GM19452 (cell line): ENCODE data around the gene CADM2.

Experiments used
- ATAC-seq: cut with Tn5 transposase; IDR thresholded peaks from one replicate; pipeline ENCODE4 v1.9.1; 2021; ENCODE audit not compliant: unreplicated experiment

Gene CADM2

GRCh38 chr3:85304360-85304964, 345.7 kb downstream of the CADM2 start:
- no peak for ATAC-seq

- ATAC-seq, result no peak
Observed at GRCh38 chr3:85312331-85312730, 353.5 kb downstream of the CADM2 start.

GRCh38 chr3:85313380-85313779, 354.6 kb downstream of the CADM2 start:
- ATAC-seq, result no peak

- ATAC-seq, result no peak
Observed at GRCh38 chr3:85316252-85316651, 357.5 kb downstream of the CADM2 start.

- no peak for ATAC-seq
Observed at GRCh38 chr3:85321892-85322291, 363.1 kb downstream of the CADM2 start.

DNA sequence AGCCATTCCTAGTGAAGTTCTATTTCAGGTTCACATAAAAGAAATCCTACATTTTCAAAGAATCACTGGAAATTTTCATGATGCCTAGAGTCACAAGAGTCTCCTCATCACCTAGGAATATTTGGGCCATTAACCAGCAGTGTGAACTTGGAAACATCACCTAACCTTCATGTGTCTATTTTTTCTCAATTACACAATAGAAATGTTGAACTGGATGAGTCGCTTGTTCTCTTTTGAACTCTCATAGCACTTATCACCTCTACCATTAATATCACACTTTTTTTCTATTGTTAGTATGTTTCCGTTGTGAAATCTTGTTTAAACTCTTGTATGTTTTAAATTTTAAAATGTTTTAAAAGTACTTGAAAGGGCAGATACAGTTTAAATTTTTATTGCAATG, 371.3 kb downstream of the CADM2 start:
- ATAC-seq, result no peak

- ATAC-seq, result no peak
Observed at GRCh38 chr3:85337895-85338294, 379.1 kb downstream of the CADM2 start.

GRCh38 chr3:85342915-85343314, 384.1 kb downstream of the CADM2 start:
- ATAC-seq, result no peak

DNA sequence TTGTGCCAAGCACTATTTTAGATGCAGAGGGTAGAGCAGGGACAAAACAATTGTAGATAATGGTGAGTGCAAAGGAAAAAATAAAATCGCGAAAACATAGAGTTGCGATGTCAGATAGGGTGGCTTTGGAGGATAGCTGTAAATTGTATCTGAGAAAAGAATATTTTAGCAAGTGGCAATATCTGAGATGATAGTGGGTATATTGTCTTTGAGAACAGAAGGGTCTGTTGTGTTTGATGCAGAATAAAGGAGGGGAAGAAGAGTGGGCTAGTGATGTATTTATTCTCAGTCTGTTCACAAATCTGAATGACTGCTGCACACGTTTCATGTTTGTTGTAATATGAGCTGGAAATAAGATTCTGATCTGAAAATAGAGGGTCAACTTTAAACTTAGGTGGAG, 396.8 kb downstream of the CADM2 start:
- ATAC-seq, result no peak

DNA sequence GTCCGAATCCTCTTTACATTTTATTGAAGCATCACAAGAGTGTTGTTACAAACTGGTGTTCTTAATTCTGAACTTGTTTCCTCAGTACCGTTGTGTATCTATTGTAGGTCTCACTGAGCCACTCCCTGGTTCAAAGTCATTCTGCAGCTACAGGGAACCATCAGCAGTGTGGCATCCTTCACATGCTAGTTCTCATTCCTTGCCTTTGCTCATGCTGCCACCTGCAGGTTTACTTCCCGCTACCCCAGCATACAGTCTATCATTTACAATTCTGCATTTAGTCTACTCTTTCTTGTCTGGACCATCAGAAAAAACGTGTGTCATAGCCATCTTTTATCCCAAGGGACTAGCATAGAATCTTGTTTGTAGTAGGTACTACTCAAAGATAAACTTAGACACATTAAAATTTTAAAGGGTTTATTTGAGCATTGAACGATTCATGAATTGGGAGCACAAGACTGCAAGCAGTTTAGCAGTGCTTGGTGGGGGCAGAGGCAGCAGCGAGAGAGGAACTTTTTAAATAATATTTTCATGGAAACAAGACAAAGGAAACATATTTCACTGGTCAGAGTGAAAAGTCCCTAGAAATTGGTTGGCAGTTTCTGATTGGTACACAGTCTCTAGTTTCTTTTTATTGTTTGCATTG, 402.1 kb downstream of the CADM2 start:
- ATAC-seq, result no peak

- no peak for ATAC-seq
Observed at GRCh38 chr3:85364296-85364909, 405.6 kb downstream of the CADM2 start.

GRCh38 chr3:85370341-85370740, 411.6 kb downstream of the CADM2 start:
- no peak for ATAC-seq

GRCh38 chr3:85376131-85376530, 417.3 kb downstream of the CADM2 start:
- no peak for ATAC-seq

DNA sequence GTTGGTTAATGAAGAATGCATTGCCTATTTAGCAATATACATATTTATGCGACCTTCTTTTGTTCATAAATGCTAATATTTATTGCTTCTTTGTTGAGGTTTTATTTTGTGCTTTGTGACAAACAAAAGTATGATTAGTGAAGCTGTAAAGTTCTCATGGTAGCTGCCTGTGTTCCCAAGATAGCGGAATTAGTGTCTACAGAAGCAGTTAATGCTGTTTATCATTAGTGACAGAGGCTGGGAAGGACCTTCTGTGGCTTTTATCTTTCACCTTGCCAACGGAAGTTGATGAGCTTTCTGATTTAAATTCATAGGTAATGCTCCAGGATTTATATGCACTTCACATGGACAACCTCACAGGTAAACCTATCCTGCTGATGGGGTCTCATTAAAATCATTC, 418.3 kb downstream of the CADM2 start:
- no peak for ATAC-seq

- ATAC-seq, result no peak
Observed at GRCh38 chr3:85384372-85384771, 425.6 kb downstream of the CADM2 start.

- ATAC-seq, result no peak
Observed at GRCh38 chr3:85387913-85388505, 429.2 kb downstream of the CADM2 start.

- no peak for ATAC-seq
Observed at GRCh38 chr3:85394424-85394823, 435.6 kb downstream of the CADM2 start.

- ATAC-seq, result no peak
Observed at GRCh38 chr3:85397434-85397833, 438.6 kb downstream of the CADM2 start.

DNA sequence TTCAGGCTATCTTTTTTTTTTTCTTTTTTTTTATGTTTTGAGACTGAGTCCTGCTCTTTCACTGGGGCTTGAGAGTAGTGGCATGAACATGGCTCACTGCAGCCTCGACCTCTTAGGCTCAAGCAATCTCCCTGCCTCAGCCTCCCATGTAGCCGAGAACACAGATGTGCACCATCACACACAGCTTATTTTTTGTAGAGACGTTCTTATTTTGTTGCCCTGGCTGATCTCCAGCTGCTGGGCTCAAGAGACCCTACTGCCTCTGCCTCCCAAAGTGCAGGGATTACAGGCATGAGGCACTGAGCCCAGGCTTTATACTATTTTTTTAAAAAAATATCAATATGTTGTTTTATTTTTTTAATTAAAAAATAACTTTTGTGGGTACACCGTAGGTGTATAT, 467.3 kb downstream of the CADM2 start:
- ATAC-seq, result no peak

GRCh38 chr3:85427467-85427866, 468.7 kb downstream of the CADM2 start:
- ATAC-seq, result no peak

DNA sequence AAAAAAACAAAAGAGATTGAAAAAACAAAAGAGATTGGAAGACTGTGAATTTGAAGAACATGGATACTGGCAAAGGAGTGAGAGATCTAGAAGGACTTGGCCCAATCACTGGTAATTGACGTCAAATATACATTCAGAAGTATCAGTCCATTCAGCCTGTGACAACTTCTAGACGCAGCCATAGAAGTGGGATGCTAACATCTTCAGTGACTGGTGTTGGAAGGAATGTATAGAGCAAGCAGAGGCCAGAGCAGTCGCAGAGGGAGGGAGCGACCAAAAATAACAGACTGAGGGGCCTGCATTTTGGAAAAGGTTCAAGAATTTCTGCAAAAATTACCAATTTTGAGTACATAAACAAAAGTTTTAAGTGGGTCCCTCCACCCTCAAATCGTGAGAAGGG, 473.3 kb downstream of the CADM2 start:
- ATAC-seq, result no peak

- ATAC-seq, result no peak
Observed at GRCh38 chr3:85433319-85433718, 474.5 kb downstream of the CADM2 start.
